Left ventricle myocardium inferior (tissue), 1 donor: ENCODE results near the gene GSK3B. TPM values are rescaled to one million over a fixed set of nuclear protein-coding genes. Genes with fewer than 3 reads are reported as not detected.

Experiments used
- DNase-seq: peaks from one replicate; pipeline ENCODE4 v3.0.0-alpha.2; 2020
- H3K27ac ChIP-seq: fragments of 200-600 bp; replicated peaks from 2 replicates; pipeline ENCODE4 v1.8.0; 2021
- H3K27me3 ChIP-seq: fragments of 200-600 bp; 2 replicates; pipeline ENCODE4 v1.8.0; 2021; ENCODE audit warnings: low read depth
- H3K36me3 ChIP-seq: fragments of 200-600 bp; 2 replicates; pipeline ENCODE4 v1.8.0; 2021
- H3K4me1 ChIP-seq: fragments of 200-600 bp; 2 replicates; pipeline ENCODE4 v1.8.0; 2021
- H3K4me3 ChIP-seq: fragments of 200-600 bp; 2 replicates; pipeline ENCODE4 v1.8.0; 2021; ENCODE audit warnings: mild to moderate bottlenecking, moderate library complexity
- H3K9me3 ChIP-seq: fragments of 200-600 bp; replicated peaks from 2 replicates; pipeline ENCODE4 v1.8.0; 2021
- intact Hi-C: fragments of 100-400 bp; cut with micrococcal nuclease; formaldehyde crosslinking; loops from one replicate; pipeline ENCODE4 v1.11.0; 2022
- total RNA-seq: library from RNA; stranded (reverse); fragmentation: NEBNext Ultra II Directional; extraction: Animal tissue kit (Norgen Biotek cat#: 25700); gene quantifications from one replicate; pipeline ENCODE4 v1.2.1, GENCODE V29; 2021
- TF ChIP-seq, protein P1 (sequence below): fragments of 200-600 bp; IDR thresholded peaks from 2 replicates; pipeline ENCODE4 v1.8.0; 2021; ENCODE audit warnings: antibody characterized with exemption, mild to moderate bottlenecking, borderline replicate concordance
- donor health status: DM: no; HTN: yes; CAD: no; lungs with severe emphysema.

GSK3B gene
- total RNA-seq, 1 donor from 2014 or later: 42.5 TPM

GRCh38 chr3:120137548-120137947, 43.3 kb upstream of the GSK3B start:
- intact Hi-C loops: no loop called here
- no peak for DNase-seq
- Histone ChIP-seq H3K36me3 (no peaks in the 10 kb centered on the region), H3K4me3 (no peak overlapping the region), H3K9me3 (no peaks in the 10 kb centered on the region), H3K27ac (no peak overlapping the region), H3K4me1 (no peaks in the 10 kb centered on the region), H3K27me3 (no peaks in the 10 kb centered on the region)
- TF ChIP-seq, protein P1, sequence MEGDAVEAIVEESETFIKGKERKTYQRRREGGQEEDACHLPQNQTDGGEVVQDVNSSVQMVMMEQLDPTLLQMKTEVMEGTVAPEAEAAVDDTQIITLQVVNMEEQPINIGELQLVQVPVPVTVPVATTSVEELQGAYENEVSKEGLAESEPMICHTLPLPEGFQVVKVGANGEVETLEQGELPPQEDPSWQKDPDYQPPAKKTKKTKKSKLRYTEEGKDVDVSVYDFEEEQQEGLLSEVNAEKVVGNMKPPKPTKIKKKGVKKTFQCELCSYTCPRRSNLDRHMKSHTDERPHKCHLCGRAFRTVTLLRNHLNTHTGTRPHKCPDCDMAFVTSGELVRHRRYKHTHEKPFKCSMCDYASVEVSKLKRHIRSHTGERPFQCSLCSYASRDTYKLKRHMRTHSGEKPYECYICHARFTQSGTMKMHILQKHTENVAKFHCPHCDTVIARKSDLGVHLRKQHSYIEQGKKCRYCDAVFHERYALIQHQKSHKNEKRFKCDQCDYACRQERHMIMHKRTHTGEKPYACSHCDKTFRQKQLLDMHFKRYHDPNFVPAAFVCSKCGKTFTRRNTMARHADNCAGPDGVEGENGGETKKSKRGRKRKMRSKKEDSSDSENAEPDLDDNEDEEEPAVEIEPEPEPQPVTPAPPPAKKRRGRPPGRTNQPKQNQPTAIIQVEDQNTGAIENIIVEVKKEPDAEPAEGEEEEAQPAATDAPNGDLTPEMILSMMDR: no peak

- no peak overlapping the region for H3K4me3 ChIP-seq
- no peak for DNase-seq
- no peak overlapping the region for H3K27ac ChIP-seq
- H3K36me3 ChIP-seq: no peaks in the 10 kb centered on the region
- H3K4me1 ChIP-seq: no peaks in the 10 kb centered on the region
- no peaks in the 10 kb centered on the region for H3K9me3 ChIP-seq
- TF ChIP-seq, protein P1: no peak
- H3K27me3 ChIP-seq: no peaks in the 10 kb centered on the region
- intact Hi-C loops: no loop called here
Measured at GRCh38 chr3:120130656-120131055, 36.4 kb upstream of the GSK3B start.

- H3K27me3 ChIP-seq: no peaks in the 10 kb centered on the region
- no peaks in the 10 kb centered on the region for H3K4me1 ChIP-seq
- H3K27ac ChIP-seq: no peak overlapping the region
- TF ChIP-seq, protein P1: no peak
- no peak overlapping the region for H3K4me3 ChIP-seq
- intact Hi-C loops: no loop called here
- no peak for DNase-seq
- no peaks in the 10 kb centered on the region for H3K9me3 ChIP-seq
- H3K36me3 ChIP-seq: no peaks in the 10 kb centered on the region
Measured at GRCh38 chr3:120129718-120130513, 35.7 kb upstream of the GSK3B start.

GRCh38 chr3:120129051-120129450, 34.8 kb upstream of the GSK3B start:
- TF ChIP-seq, protein P1: no peak
- Histone ChIP-seq H3K27ac (no peak overlapping the region), H3K27me3 (no peaks in the 10 kb centered on the region), H3K4me3 (no peak overlapping the region), H3K36me3 (no peaks in the 10 kb centered on the region), H3K4me1 (no peaks in the 10 kb centered on the region), H3K9me3 (no peaks in the 10 kb centered on the region)
- DNase-seq: no peak
- intact Hi-C loops: no loop called here

DNA sequence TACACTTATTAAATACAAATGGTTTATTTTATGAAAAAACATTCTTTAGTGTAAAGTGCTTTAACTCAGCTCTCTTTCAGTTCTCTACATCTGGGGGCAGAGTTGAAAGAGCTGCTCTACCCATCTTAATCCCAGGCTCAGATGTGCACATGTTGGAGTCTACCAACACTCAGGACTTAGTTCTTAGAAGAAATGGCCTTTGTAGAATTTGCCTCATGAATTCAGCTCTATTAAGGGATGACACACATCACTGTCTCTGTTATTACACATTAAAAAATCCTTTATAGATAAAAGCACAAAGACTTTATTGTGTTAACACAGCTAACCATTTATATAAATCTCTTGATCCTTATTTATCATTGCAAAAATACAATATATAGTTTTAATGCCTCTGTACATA, 31.7 kb upstream of the GSK3B start:
- no peak for DNase-seq
- Histone ChIP-seq H3K27ac (no peak overlapping the region), H3K4me3 (no peak overlapping the region), H3K36me3 (no peaks in the 10 kb centered on the region), H3K4me1 (no peaks in the 10 kb centered on the region), H3K9me3 (no peaks in the 10 kb centered on the region), H3K27me3 (no peaks in the 10 kb centered on the region)
- intact Hi-C loops: no loop called here
- TF ChIP-seq, protein P1: no peak
